ENCODE data around the gene TSHZ1. TPM values are rescaled to one million over a fixed set of nuclear protein-coding genes. Genes with fewer than 3 reads are reported as not detected.

TSHZ1 gene
- total RNA-seq, 4 donors from 2014 or later = 14.1 to 23.3 (median 17.6) TPM

GRCh38 chr18:75297731-75298130, 87.1 kb downstream of the TSHZ1 start:
- TF ChIP-seq CTCF (IDR thresholded peaks at IDR 0.05) = no peak
- no peak for TF ChIP-seq POLR2A (IDR thresholded peaks at IDR 0.05)
- WGBS, 2 donors = 44 to 51% methylated on average over 8 of the region's 8 CpGs
- no peak for DNase-seq (ENCODE audit: low spot score in 2 of 2)
- intact Hi-C loops (cut with DNase I; ENCODE audit: low total_unique reads) = no loop called here
- no peak overlapping the region for H3K4me3 ChIP-seq (ENCODE audit: low read depth, poor library complexity, severe bottlenecking)

- TF ChIP-seq CTCF (IDR thresholded peaks at IDR 0.05) (no peak), POLR2A (IDR thresholded peaks at IDR 0.05) (no peak)
- DNase-seq (ENCODE audit: low spot score in 2 of 2) = no peak
- H3K4me3 ChIP-seq (ENCODE audit: low read depth, poor library complexity, severe bottlenecking) = no peak overlapping the region
- intact Hi-C loops (cut with DNase I; ENCODE audit: low total_unique reads) = no loop called here
- WGBS, 2 donors = 85% methylated on average over 27 of the region's 27 CpGs
These were observed 94.3 kb downstream of the TSHZ1 start for GRCh38 chr18:75304678-75305557.

- 90 to 92% methylated on average over 4 of the region's 4 CpGs for WGBS, 2 donors
- H3K4me3 ChIP-seq (ENCODE audit: low read depth, poor library complexity, severe bottlenecking) = no peak overlapping the region
- TF ChIP-seq POLR2A (IDR thresholded peaks at IDR 0.05) = no peak
- TF ChIP-seq CTCF (IDR thresholded peaks at IDR 0.05) = no peak
- intact Hi-C loops (cut with DNase I; ENCODE audit: low total_unique reads) = no loop called here
- no peak for DNase-seq (ENCODE audit: low spot score in 2 of 2)
These were observed 95.4 kb downstream of the TSHZ1 start for GRCh38 chr18:75305984-75306383.

- intact Hi-C loops (cut with DNase I; ENCODE audit: low total_unique reads) = no loop called here
- no peak overlapping the region for H3K4me3 ChIP-seq (ENCODE audit: low read depth, poor library complexity, severe bottlenecking)
- no peak for DNase-seq (ENCODE audit: low spot score in 2 of 2)
- TF ChIP-seq CTCF (IDR thresholded peaks at IDR 0.05) (no peak), POLR2A (IDR thresholded peaks at IDR 0.05) (no peak)
- 62 to 63% methylated on average over 2 of the region's 2 CpGs for WGBS, 2 donors
These were observed 96.9 kb downstream of the TSHZ1 start for GRCh38 chr18:75307530-75307929.

- WGBS, 2 donors = 88% methylated on average over 8 of the region's 8 CpGs
- no peak for DNase-seq (ENCODE audit: low spot score in 2 of 2)
- intact Hi-C loops (cut with DNase I; ENCODE audit: low total_unique reads) = no loop called here
- TF ChIP-seq CTCF (IDR thresholded peaks at IDR 0.05) (no peak), POLR2A (IDR thresholded peaks at IDR 0.05) (no peak)
- no peak overlapping the region for H3K4me3 ChIP-seq (ENCODE audit: low read depth, poor library complexity, severe bottlenecking)
These were observed 99.0 kb downstream of the TSHZ1 start for GRCh38 chr18:75309564-75309963.
